GM18511 (cell line): ENCODE measurements around the gene GRID2IP.
"Not testable (repeated sequence)": the region's sequence is repeated elsewhere in the genome, so short reads cannot be mapped to it uniquely, and the experiment has no call there.

Experiments used
- ATAC-seq: cut with Tn5 transposase; IDR thresholded peaks from one replicate; pipeline ENCODE4 v1.9.1; 2021; ENCODE audit warnings: mild to moderate bottlenecking, moderate library complexity; ENCODE audit not compliant: unreplicated experiment

The GRID2IP gene

DNA sequence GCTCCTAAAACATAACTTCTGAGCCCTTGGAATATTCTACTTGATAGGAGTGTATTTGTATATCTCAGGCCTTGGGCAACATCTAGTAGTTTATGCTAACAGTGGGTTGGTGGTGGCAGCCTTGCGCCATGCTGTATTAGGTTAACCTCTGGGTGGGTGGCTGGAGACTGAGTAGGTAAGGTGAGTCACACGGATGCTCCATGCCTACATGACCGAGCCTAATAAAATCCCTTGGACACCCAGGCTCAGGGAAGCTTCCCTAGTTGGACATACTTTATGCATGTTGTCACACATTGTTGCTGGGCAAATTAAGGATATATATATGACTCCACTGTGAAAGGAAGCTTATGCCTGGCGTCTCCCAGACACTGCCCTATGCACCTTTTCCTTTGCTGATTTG lies 97.5 kb downstream of the GRID2IP start:
- ATAC-seq: no peak

DNA sequence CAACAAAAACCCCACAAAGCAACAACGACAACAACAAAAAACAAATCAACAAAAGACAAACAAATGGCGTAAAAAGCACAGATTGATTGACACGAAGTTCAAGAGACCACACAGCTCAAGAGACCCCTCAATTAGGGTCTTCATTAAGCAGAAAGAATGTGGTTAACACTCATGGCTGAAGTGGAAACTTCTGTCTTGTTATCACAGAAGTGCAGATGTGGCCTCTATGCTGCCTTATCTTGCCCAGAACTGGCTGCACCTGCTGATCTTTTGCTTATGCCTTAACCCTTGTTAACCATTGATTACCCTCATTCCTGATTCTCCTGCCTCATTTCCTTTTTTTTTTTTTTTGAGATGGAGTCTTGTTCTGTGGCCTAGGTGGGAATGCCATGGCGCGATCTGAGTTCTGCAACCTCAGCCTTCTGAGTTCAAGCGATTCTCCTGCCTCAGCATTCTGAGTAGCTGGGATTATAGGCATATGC lies 100.0 kb downstream of the GRID2IP start:
- ATAC-seq: no peak

DNA sequence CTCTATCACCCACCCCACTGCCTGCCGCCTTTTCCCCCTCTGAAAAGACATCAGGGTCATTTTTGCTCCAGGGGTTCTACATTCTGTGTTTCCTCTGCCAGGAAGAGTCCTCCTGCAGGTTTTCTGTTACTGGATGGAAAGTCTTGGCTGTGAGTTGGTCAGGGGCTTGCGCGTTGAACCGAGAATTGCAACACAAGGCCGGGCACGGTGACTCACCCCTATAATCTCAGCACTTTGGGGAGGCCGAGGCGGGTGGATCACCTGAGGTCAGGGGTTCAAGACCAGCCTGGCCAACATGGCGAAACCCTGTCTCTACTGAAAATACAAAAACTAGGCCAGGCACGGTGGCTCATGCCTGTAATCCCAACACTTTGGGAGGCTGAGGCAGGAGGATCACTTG lies 100.7 kb downstream of the GRID2IP start:
- ATAC-seq: not testable (repeated sequence)

DNA sequence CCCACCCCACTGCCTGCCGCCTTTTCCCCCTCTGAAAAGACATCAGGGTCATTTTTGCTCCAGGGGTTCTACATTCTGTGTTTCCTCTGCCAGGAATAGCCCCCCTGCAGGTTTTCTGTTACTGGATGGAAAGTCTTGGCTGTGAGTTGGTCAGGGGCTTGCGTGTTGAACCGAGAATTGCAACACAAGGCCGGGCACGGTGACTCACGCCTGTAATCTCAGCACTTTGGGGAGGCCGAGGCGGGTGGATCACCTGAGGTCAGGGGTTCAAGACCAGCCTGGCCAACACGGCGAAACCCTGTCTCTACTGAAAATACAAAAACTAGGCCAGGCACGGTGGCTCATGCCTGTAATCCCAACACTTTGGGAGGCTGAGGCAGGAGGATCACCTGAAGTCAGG lies 101.4 kb downstream of the GRID2IP start:
- ATAC-seq: not testable (repeated sequence)

DNA sequence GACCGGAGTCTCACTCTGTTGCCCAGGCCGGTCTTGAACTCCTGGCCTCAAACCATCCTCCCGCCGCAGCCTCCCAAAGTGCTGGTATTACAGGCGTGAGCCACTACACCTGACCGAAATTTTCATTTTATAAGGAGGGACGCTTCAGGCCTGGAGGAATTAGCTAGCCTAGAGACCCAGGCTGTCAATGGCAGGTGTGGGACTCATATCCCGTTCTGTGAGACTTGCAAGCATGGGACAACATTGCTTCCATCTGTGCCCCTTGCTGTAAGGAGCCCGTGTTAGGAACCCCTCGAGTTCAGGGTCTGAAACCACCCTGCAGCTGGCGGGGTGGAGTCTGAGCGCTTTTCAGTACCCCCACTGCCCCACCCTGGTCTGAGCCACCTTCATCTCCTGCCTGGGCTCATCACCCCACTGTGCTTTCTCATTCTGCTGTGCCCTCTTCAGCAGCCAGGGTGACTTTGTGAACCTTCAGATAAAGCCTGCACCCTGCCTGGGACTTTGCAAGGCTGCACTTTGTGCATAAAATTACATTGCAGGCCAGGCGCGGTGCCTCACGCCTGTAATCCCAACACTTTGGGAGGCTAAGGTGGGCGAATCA lies 102.2 kb downstream of the GRID2IP start:
- no peak for ATAC-seq

DNA sequence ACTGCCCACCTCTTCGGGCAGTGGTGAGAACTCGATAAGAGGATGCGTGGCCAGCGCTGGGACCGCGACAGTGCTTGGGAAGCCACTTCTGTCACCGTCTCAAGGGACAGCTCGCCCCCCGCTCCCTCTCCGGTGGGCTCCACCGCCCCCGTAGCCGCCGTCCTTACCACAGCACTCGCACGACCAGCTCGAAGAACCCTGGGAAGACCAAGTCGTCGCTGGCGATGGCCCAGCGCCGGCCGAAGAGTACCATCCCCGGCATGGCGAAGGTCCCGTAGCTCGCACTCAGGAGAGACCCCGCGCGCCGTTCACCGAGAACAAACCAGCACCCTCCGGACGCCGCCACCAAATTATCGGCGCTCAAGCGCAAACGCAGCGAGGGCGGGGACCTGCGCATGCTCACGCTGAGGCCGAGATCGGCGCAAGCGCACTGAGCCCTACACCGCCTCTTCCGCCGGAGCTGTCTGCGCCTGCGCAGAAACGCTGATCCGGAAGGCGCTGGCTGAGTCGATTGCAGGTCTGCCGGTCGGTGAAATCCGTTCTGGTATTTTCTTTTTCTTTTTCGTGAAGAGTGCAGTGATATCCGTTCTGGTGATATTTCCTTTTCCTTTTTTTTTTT lies 103.6 kb downstream of the GRID2IP start, which contains the start of gene DAGLB:
TSS of gene DAGLB (minus strand) at position 374 of the 619 bp plus-strand sequence. CDS start at position 262, 112 bp downstream.
- ATAC-seq: peak; percentile 83
